CD4-positive, alpha-beta memory T cell (primary cell): ENCODE results near the gene KRT33B. TPM values are rescaled to one million over a fixed set of nuclear protein-coding genes. Genes with fewer than 3 reads are reported as not detected.
"Not testable (repeated sequence)": the region's sequence is repeated elsewhere in the genome, so short reads cannot be mapped to it uniquely, and the experiment has no call there.

ENCODE experiments used
- CTCF ChIA-PET: fragments of 350-600 bp; sonication (Branson Sonifier 250); formaldehyde crosslinking; loops from one replicate; lab custom pipeline; 2021; ENCODE audit warnings: inconsistent platforms; ENCODE audit not compliant: partially characterized antibody; lab: Charles Lee
- POLR2A ChIA-PET: fragments of 350-600 bp; sonication (Branson Sonifier 250); formaldehyde crosslinking; loops from one replicate; lab custom pipeline; 2021; ENCODE audit not compliant: partially characterized antibody; lab: Charles Lee
- DNase-seq, 5 donors: peaks; one replicate each; pipeline versions ENCODE4 v3.0.0 to v3.0.0-alpha.2; 2020 to 2022; ENCODE audit warnings: mixed read lengths in 1 of 5
- H3K27ac ChIP-seq: one replicate; pipeline ENCODE4 v1.7.0; 2013; ENCODE audit warnings: low read depth, low read length
- H3K27me3 ChIP-seq: 2 replicates; pipeline ENCODE4 v1.7.0; 2013; ENCODE audit warnings: mild to moderate bottlenecking, low read length, moderate library complexity; ENCODE audit not compliant: insufficient read depth
- H3K36me3 ChIP-seq: 2 replicates; pipeline ENCODE4 v1.7.0; 2013; ENCODE audit warnings: mild to moderate bottlenecking, low read length, moderate library complexity; ENCODE audit not compliant: insufficient read depth
- H3K4me1 ChIP-seq: 2 replicates; pipeline ENCODE4 v1.7.0; 2013; ENCODE audit warnings: mild to moderate bottlenecking, low read length, moderate library complexity; ENCODE audit not compliant: insufficient read depth
- H3K4me3 ChIP-seq, 2 donors: one replicate each; pipeline ENCODE4 v1.7.0; 2013; ENCODE audit warnings: low read length in 2 of 2, mild to moderate bottlenecking in 1 of 2
- H3K9me3 ChIP-seq, 2 donors: one replicate each; pipeline ENCODE4 v1.7.0; 2013; ENCODE audit warnings: low read length in 2 of 2, control low read depth in 1 of 2; ENCODE audit not compliant: control insufficient read depth in 1 of 2
- H3K27ac Mint-ChIP-seq, 7 donors: one replicate each; pipeline ENCODE4 v1.8.0; 2020 to 2021; ENCODE audit warnings: mixed read lengths in 7 of 7, mild to moderate bottlenecking in 6 of 7, inconsistent platforms in 3 of 7, moderate library complexity in 3 of 7
- H3K27me3 Mint-ChIP-seq, 2 donors: one replicate each; pipeline ENCODE4 v1.8.0; 2020 to 2021; ENCODE audit warnings: mixed read lengths in 2 of 2
- H3K36me3 Mint-ChIP-seq, 2 donors: one replicate each; pipeline ENCODE4 v1.8.0; 2020 to 2021; ENCODE audit warnings: mixed read lengths in 2 of 2, inconsistent platforms in 1 of 2, mild to moderate bottlenecking in 1 of 2
- H3K4me1 Mint-ChIP-seq, 4 donors: one replicate each; pipeline ENCODE4 v1.8.0; 2020 to 2021; ENCODE audit warnings: mixed read lengths in 4 of 4, mild to moderate bottlenecking in 1 of 4
- H3K4me3 Mint-ChIP-seq, 8 donors: one replicate each; pipeline ENCODE4 v1.8.0; 2020 to 2021; ENCODE audit warnings: mixed read lengths in 8 of 8, mild to moderate bottlenecking in 7 of 8, moderate library complexity in 6 of 8, inconsistent platforms in 3 of 8
- H3K9me3 Mint-ChIP-seq, 8 donors: one replicate each; pipeline ENCODE4 v1.8.0; 2020 to 2021; ENCODE audit warnings: mixed read lengths in 8 of 8, mild to moderate bottlenecking in 5 of 8, inconsistent platforms in 3 of 8, moderate library complexity in 1 of 8
- intact Hi-C: fragments of 100-400 bp; cut with micrococcal nuclease; formaldehyde crosslinking; loops from one replicate; pipeline ENCODE4 v1.15.1; 2023
- polyA plus RNA-seq, 2 donors: library from polyadenylated mRNA; unstranded; fragments of 300-500 nt; fragmentation: Illumina TruSeq; gene quantifications; one replicate each; pipeline ENCODE4 v1.2.3, GENCODE V29; 2021
- total RNA-seq, 2 experiments: library from RNA; stranded (reverse); gene quantifications; one replicate each; pipeline ENCODE4 v1.2.3, GENCODE V29; 2021

Gene KRT33B
- total and polyA plus RNA-seq, 4 experiments from 2014 or later, result not detected

GRCh38 chr17:41350381-41350878, 19.2 kb downstream of the KRT33B start, which contains the start of gene KRT33A:
KRT33A (minus strand) TSS chr17:41350828; CDS start chr17:41350767, 61 bp downstream.
- H3K9me3 ChIP-seq, H3K4me1 ChIP-seq, H3K27ac ChIP-seq, H3K27me3 ChIP-seq, H3K9me3 Mint-ChIP-seq, intact Hi-C loops, DNase-seq, H3K4me3 ChIP-seq, H3K36me3 ChIP-seq, H3K27me3 Mint-ChIP-seq, H3K36me3 Mint-ChIP-seq: not testable (repeated sequence)
- peak within 1 kb of the TSS in 1 of 8 donors; percentile 20 for H3K4me3 Mint-ChIP-seq
- peaks cover 13 to 20% (median 15%) of the 10 kb centered on the region in 4 donors for H3K4me1 Mint-ChIP-seq
- peak within 1 kb of the TSS in 1 of 7 donors; percentile 53 for H3K27ac Mint-ChIP-seq
- POLR2A ChIA-PET, result interaction anchor here (0.5 to 2.9 kb wide), 2 partner anchors 9 to 1518 kb away, joined by 6 to 13 read pairs; no protein-coding TSS in a partner anchor
- CTCF ChIA-PET, result interaction anchor here (1.5 to 2.7 kb wide), 4 partner anchors 9 to 198 kb away, joined by 4 to 11 read pairs (median 8); no protein-coding TSS in a partner anchor

GRCh38 chr17:41347869-41348760, 21.5 kb downstream of the KRT33B start:
- POLR2A ChIA-PET, result interaction anchor here (0.5 to 1.1 kb wide), 3 partner anchors 8 to 1208 kb away, joined by 3 to 4 read pairs (median 3); partner anchors contain the start of genes CASC3 and KRTAP16-1
- Mint-ChIP-seq H3K27me3 (no peaks in the 10 kb centered on the region), H3K4me1 (peaks cover 17 to 30% (median 21%) of the 10 kb centered on the region in 4 donors), H3K36me3 (peaks cover 4 to 5% of the 10 kb centered on the region in 2 donors), H3K9me3 (peaks cover 4 to 11% (median 8%) of the 10 kb centered on the region in 8 donors), H3K27ac (peak overlapping the region in 1 of 7 donors; percentile 44), H3K4me3 (no peak overlapping the region)
- intact Hi-C loops, result no loop called here
- peaks cover 18% of the 10 kb centered on the region for H3K4me1 ChIP-seq
- no peak overlapping the region for H3K4me3 ChIP-seq
- H3K9me3 ChIP-seq, result no peaks in the 10 kb centered on the region
- DNase-seq, result no peak
- CTCF ChIA-PET, result interaction anchor here (1.0 to 2.7 kb wide), 3 partner anchors 26 to 315 kb away, joined by 3 to 11 read pairs (median 3); no protein-coding TSS in a partner anchor
- no peak overlapping the region for H3K27ac ChIP-seq
- no peaks in the 10 kb centered on the region for H3K36me3 ChIP-seq
- no peaks in the 10 kb centered on the region for H3K27me3 ChIP-seq

- H3K36me3 Mint-ChIP-seq, result peaks cover 14 to 16% of the 10 kb centered on the region in 2 donors
- CTCF ChIA-PET, result not testable (repeated sequence)
- POLR2A ChIA-PET, result interaction anchor here (0.7 kb wide), 1 partner anchor 38 kb away, joined by 3 read pairs; no protein-coding TSS in a partner anchor
Observed at GRCh38 chr17:41346421-41346820, 23.2 kb downstream of the KRT33B start.

GRCh38 chr17:41345992-41346391, 23.6 kb downstream of the KRT33B start:
- Mint-ChIP-seq H3K27me3 (no peaks in the 10 kb centered on the region), H3K27ac (peak overlapping the region in 2 of 7 donors; percentile 26 to 65), H3K4me3 (no peak overlapping the region), H3K9me3 (peaks cover 0 to 28% (median 21%) of the 10 kb centered on the region in 8 donors), H3K36me3 (peaks cover 16% of the 10 kb centered on the region in 2 donors), H3K4me1 (peaks cover 23 to 39% (median 27%) of the 10 kb centered on the region in 4 donors)
- intact Hi-C loops, result no loop called here
- no peak for DNase-seq
- Histone ChIP-seq H3K4me1 (peaks cover 31% of the 10 kb centered on the region), H3K27ac (no peak overlapping the region), H3K9me3 (no peaks in the 10 kb centered on the region), H3K4me3 (no peak overlapping the region), H3K27me3 (no peaks in the 10 kb centered on the region), H3K36me3 (no peaks in the 10 kb centered on the region)
- ChIA-PET CTCF (no interaction called here), POLR2A (no interaction called here)

More at GRCh38 chr17:41346421-41346820, 23.2 kb downstream of the KRT33B start:
- H3K27ac ChIP-seq, H3K27me3 ChIP-seq, H3K4me3 Mint-ChIP-seq, H3K4me3 ChIP-seq, DNase-seq, H3K9me3 ChIP-seq, intact Hi-C loops, H3K36me3 ChIP-seq, H3K27me3 Mint-ChIP-seq: not testable (repeated sequence)
- peaks cover 0 to 27% (median 21%) of the 10 kb centered on the region in 8 donors for H3K9me3 Mint-ChIP-seq
- H3K4me1 Mint-ChIP-seq, result peaks cover 20 to 39% (median 26%) of the 10 kb centered on the region in 4 donors
- H3K27ac Mint-ChIP-seq, result peak overlapping the region in 2 of 7 donors; percentile 51 to 60
- peaks cover 27% of the 10 kb centered on the region for H3K4me1 ChIP-seq

- Mint-ChIP-seq H3K4me1 (peaks cover 46 to 69% (median 53%) of the 10 kb centered on the region in 4 donors), H3K27me3 (no peaks in the 10 kb centered on the region), H3K36me3 (peaks cover 16% of the 10 kb centered on the region in 2 donors), H3K4me3 (peak overlapping the region in 6 of 8 donors; percentile 13 to 84 (median 28)), H3K9me3 (peaks cover 0 to 28% (median 21%) of the 10 kb centered on the region in 8 donors), H3K27ac (peak overlapping the region; percentile 61 to 100 (median 99))
- DNase-seq, result no peak
- Histone ChIP-seq H3K9me3 (no peaks in the 10 kb centered on the region), H3K4me3 (no peak overlapping the region), H3K36me3 (no peaks in the 10 kb centered on the region), H3K4me1 (peaks cover 60% of the 10 kb centered on the region), H3K27ac (no peak overlapping the region), H3K27me3 (no peaks in the 10 kb centered on the region)
- intact Hi-C loops, result no loop called here
- POLR2A ChIA-PET, result interaction anchor here (0.6 to 1.7 kb wide), 2 partner anchors 19 to 336 kb away, joined by 3 to 6 read pairs; no protein-coding TSS in a partner anchor
- CTCF ChIA-PET, result interaction anchor here (2.1 to 6.2 kb wide), 3 partner anchors 20 to 206 kb away, joined by 7 to 48 read pairs (median 23); partner anchors contain the start of gene KRTAP16-1
Observed at GRCh38 chr17:41343029-41343428, 26.6 kb downstream of the KRT33B start.

- Histone ChIP-seq H3K4me1 (peaks cover 79% of the 10 kb centered on the region), H3K4me3 (no peak overlapping the region), H3K27me3 (no peaks in the 10 kb centered on the region), H3K9me3 (no peaks in the 10 kb centered on the region), H3K36me3 (no peaks in the 10 kb centered on the region), H3K27ac (peak overlapping the region; percentile 72)
- Mint-ChIP-seq H3K27me3 (no peaks in the 10 kb centered on the region), H3K4me1 (peaks cover 54 to 79% (median 66%) of the 10 kb centered on the region in 4 donors), H3K27ac (peak overlapping the region; percentile 95 to 100 (median 99)), H3K9me3 (peaks cover 0 to 28% (median 21%) of the 10 kb centered on the region in 8 donors), H3K36me3 (peaks cover 16% of the 10 kb centered on the region in 2 donors), H3K4me3 (peak overlapping the region; percentile 47 to 76 (median 69))
- ChIA-PET CTCF (interaction anchor here (0.9 to 6.2 kb wide), 8 partner anchors 9 to 325 kb away, joined by 3 to 48 read pairs (median 8); partner anchors contain the start of genes KRT33A, KRTAP16-1 and KRTAP17-1), POLR2A (interaction anchor here (1.1 to 5.8 kb wide), 11 partner anchors 9 to 348 kb away, joined by 3 to 75 read pairs (median 7); partner anchors contain the start of genes EIF1, KRT33A and KRTAP16-1)
- intact Hi-C loops, result no loop called here
- DNase-seq, result peak; percentile 80 to 88 (median 85)
Observed at GRCh38 chr17:41340934-41341861, 28.4 kb downstream of the KRT33B start.
